Measurements from ENCODE around the gene DNM3.
A peak's percentile ranks its signal among the peaks of the same experiment; 100 is the strongest.

- TF ChIP-seq, protein P1, sequence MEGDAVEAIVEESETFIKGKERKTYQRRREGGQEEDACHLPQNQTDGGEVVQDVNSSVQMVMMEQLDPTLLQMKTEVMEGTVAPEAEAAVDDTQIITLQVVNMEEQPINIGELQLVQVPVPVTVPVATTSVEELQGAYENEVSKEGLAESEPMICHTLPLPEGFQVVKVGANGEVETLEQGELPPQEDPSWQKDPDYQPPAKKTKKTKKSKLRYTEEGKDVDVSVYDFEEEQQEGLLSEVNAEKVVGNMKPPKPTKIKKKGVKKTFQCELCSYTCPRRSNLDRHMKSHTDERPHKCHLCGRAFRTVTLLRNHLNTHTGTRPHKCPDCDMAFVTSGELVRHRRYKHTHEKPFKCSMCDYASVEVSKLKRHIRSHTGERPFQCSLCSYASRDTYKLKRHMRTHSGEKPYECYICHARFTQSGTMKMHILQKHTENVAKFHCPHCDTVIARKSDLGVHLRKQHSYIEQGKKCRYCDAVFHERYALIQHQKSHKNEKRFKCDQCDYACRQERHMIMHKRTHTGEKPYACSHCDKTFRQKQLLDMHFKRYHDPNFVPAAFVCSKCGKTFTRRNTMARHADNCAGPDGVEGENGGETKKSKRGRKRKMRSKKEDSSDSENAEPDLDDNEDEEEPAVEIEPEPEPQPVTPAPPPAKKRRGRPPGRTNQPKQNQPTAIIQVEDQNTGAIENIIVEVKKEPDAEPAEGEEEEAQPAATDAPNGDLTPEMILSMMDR (tag by site-specific recombination; IDR thresholded peaks at IDR 0.05), result no peak
- TF ChIP-seq ZSCAN30 (tag by site-specific recombination; IDR thresholded peaks at IDR 0.05) (no peak), ZNF23 (tag by site-specific recombination; IDR thresholded peaks at IDR 0.05; ENCODE audit: borderline replicate concordance) (no peak), SP7 (tag by site-specific recombination; IDR thresholded peaks at IDR 0.05) (peak; percentile 84), ZFP37 (tag by site-specific recombination; IDR thresholded peaks at IDR 0.05) (no peak), ZNF518A (tag by site-specific recombination; conservative IDR thresholded peaks at IDR 0.05; ENCODE audit: low read depth) (peak; percentile 41; the same call in 1 of the 2 replicates)
- TF ChIP-seq, protein P2, sequence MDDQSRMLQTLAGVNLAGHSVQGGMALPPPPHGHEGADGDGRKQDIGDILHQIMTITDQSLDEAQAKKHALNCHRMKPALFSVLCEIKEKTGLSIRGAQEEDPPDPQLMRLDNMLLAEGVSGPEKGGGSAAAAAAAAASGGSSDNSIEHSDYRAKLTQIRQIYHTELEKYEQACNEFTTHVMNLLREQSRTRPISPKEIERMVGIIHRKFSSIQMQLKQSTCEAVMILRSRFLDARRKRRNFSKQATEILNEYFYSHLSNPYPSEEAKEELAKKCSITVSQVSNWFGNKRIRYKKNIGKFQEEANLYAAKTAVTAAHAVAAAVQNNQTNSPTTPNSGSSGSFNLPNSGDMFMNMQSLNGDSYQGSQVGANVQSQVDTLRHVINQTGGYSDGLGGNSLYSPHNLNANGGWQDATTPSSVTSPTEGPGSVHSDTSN (CRISPR knock-in tag; IDR thresholded peaks at IDR 0.05), result no peak
- TF ChIP-seq, protein P3, sequence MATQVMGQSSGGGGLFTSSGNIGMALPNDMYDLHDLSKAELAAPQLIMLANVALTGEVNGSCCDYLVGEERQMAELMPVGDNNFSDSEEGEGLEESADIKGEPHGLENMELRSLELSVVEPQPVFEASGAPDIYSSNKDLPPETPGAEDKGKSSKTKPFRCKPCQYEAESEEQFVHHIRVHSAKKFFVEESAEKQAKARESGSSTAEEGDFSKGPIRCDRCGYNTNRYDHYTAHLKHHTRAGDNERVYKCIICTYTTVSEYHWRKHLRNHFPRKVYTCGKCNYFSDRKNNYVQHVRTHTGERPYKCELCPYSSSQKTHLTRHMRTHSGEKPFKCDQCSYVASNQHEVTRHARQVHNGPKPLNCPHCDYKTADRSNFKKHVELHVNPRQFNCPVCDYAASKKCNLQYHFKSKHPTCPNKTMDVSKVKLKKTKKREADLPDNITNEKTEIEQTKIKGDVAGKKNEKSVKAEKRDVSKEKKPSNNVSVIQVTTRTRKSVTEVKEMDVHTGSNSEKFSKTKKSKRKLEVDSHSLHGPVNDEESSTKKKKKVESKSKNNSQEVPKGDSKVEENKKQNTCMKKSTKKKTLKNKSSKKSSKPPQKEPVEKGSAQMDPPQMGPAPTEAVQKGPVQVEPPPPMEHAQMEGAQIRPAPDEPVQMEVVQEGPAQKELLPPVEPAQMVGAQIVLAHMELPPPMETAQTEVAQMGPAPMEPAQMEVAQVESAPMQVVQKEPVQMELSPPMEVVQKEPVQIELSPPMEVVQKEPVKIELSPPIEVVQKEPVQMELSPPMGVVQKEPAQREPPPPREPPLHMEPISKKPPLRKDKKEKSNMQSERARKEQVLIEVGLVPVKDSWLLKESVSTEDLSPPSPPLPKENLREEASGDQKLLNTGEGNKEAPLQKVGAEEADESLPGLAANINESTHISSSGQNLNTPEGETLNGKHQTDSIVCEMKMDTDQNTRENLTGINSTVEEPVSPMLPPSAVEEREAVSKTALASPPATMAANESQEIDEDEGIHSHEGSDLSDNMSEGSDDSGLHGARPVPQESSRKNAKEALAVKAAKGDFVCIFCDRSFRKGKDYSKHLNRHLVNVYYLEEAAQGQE (tag by site-specific recombination; IDR thresholded peaks at IDR 0.05), result no peak
- TF ChIP-seq, protein P4, sequence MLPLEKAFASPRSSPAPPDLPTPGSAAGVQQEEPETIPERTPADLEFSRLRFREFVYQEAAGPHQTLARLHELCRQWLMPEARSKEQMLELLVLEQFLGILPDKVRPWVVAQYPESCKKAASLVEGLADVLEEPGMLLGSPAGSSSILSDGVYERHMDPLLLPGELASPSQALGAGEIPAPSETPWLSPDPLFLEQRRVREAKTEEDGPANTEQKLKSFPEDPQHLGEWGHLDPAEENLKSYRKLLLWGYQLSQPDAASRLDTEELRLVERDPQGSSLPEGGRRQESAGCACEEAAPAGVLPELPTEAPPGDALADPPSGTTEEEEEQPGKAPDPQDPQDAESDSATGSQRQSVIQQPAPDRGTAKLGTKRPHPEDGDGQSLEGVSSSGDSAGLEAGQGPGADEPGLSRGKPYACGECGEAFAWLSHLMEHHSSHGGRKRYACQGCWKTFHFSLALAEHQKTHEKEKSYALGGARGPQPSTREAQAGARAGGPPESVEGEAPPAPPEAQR (tag by site-specific recombination; IDR thresholded peaks at IDR 0.05), result no peak
Observed at GRCh38 chr1:172322219-172323061, 481.1 kb downstream of the DNM3 start.
